Cerebellar cortex (tissue), 1 donor: ENCODE results near the gene CD27.
"Not testable (repeated sequence)": the region's sequence is repeated elsewhere in the genome, so short reads cannot be mapped to it uniquely, and the experiment has no call there.

Experiments used
- DNase-seq: peaks from one replicate; pipeline ENCODE4 v3.0.0-alpha.2; 2015; ENCODE audit warnings: low spot score

Gene CD27

DNA sequence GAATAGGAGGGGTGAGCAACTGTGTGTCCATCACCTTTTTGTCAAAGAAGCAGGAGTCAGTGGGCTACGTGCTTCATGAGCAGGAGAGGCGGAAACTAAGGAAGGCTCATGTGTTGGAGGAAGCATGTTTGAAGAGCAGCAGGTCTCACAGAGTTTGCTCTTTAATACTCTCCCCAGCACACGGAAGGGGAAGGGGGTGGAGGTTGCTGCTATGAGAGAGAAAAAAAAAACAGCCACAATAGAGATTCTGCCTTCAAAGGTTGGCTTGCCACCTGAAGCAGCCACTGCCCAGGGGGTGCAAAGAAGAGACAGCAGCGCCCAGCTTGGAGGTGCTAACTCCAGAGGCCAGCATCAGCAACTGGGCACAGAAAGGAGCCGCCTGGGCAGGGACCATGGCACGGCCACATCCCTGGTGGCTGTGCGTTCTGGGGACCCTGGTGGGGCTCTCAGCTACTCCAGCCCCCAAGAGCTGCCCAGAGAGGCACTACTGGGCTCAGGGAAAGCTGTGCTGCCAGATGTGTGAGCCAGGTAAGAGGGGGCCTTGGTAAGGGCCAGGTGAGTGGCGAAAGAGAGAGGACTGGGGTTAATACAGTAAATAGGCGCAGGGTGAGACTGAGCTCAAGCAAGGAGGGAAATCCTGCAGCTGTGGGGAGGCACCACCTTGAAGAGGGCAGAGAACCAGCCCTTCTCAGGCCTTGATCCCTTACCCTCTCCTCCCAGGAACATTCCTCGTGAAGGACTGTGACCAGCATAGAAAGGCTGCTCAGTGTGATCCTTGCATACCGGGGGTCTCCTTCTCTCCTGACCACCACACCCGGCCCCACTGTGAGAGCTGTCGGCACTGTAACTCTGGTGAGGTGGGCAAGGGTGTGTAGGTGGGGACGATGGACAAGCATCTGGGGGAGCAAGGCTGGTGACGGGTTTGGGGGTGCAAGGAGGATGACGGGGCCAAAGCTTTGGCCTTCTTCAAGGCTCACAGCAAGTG lies at the start of gene CD27:
TSS of gene CD27 (plus strand) at position 252 of the 985 bp plus-strand sequence. CDS start at position 393, 141 bp downstream.
- no peak for DNase-seq

DNA sequence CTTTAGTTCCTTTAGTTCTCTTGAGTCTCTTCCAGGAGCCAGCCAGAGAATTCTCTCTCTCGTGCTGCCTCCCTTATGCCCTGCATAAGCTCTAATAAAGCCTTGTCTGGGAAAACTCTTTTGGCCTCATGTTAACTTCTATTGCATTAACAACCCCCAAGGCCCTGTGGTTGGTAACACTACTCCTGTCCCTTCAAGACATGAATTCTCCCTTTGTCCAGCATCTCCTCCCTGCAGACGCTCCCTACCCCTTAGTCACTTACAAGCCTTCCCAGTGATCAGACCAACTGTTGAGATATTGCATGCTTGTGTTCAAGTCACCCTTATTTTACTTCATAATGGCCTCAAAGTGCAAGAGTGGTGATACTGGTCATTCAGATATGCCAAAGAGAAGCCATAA lies 48.7 kb upstream of the CD27 start:
- no peak for DNase-seq

- DNase-seq = no peak
These were observed 44.7 kb upstream of the CD27 start for GRCh38 chr12:6399884-6400644.

- DNase-seq = no peak
These were observed 40.4 kb upstream of the CD27 start for GRCh38 chr12:6404390-6404789.

DNA sequence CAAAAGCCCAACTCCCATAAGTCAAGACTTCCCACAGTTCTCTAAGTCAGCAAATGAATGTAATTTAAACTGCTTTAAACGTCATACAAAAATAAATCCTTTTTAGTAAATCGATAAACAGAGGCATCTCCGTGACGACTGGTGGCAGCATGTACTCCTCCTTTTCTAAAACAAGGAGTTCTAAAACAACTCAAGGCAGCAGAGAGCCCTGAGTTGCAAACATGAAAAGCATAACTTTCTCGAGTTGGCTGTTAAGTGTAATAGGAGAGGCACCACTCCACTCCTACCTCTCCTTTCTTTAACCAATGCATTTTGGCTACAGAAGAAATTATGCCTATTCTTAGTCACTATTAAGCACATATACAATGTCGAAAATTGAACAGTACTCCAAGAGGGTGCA lies 38.8 kb upstream of the CD27 start:
- DNase-seq = no peak

DNA sequence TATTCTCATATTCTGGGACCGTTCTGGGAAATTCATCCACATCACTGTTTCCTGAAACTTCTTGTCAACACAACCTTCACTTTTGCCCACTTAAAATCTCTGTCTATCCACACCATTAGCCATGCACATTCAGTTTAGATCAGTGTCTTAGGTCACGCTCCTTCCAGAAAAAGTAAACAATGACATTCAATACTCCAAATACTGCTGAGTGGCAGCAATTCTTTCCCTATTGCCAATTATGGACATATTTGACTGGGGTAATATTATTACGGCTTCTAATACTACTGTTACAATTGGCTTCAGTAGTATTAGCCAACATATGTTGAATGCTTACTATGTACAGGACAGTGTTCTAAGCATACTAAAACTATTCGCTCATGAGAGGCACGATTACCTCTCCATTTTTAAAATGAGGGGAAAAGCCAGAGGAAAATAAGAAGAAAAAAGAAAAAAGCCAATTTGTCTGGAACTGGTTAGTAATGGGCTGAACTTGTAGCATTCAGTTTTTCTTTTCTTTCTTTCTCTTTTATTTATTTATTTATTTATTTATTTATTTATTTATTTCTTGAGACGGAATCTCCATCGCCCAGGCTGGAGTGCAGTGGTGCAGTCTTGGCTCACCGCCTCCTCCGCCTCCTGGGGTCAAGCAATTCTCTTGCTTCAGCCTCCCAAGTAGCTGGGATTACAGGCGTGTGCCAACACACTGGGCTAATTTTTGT lies 37.4 kb upstream of the CD27 start:
- DNase-seq = no peak

GRCh38 chr12:6416596-6416995 lies 28.2 kb upstream of the CD27 start:
- no peak for DNase-seq

- DNase-seq = no peak
These were observed 26.0 kb upstream of the CD27 start for GRCh38 chr12:6418796-6419195.

DNA sequence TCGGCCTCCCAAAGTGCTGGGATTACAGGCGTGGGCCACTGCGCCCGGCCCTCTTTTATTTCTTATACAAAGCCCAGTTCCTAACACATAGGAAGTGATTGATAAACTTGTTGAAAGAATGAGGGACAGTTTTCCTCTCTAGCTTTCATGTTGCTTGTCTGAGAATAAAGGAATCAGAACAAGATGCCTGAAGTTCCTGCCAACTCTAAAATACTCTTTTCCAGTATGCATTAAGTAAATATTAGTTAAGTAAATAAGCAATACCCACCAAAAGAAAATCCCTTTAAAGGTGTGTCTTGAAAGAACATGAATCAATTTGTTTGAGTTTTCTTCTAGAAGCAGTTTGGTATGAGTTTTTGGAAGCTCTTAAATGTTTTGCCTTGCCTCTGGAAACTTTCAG lies 24.4 kb upstream of the CD27 start:
- DNase-seq = no peak

- DNase-seq = peak; percentile 90
These were observed 21.3 kb upstream of the CD27 start for GRCh38 chr12:6423267-6424007.

DNA sequence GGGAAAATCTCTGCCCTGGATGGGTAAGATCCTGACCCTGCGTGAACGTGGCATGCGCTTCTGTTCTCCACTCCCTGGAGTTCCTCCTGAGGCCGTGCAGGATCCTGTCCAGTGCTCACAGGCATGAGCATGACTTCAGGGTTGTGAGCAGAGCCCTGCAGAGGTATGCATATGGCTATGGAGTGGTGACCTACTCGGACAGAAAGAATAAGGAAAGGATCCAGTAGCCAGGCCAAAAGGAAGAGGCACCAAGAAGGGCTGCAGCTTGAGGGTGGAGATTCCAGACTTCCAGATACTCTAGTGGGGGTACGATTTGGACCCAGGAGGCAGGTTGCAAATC lies 20.8 kb upstream of the CD27 start:
- no peak for DNase-seq

DNA sequence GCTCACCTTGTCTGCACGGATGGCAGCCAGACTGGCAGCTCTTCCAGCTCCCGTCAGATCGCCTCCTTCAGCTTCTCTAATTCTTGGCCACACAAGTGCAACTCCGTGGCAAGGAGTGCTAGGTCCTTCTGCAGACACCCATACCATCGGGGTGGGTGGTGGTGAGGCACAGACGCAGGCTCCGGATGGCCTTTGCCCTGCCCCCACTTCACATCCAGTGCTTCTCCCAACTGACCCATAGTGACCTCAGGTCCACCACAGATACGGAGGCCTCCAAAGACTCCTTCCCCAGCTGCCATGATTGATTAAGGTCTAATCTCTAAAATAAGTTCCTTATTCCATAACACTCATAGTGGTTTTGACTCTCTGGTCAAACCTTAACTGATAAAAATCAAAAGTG lies 19.9 kb upstream of the CD27 start:
- no peak for DNase-seq

DNA sequence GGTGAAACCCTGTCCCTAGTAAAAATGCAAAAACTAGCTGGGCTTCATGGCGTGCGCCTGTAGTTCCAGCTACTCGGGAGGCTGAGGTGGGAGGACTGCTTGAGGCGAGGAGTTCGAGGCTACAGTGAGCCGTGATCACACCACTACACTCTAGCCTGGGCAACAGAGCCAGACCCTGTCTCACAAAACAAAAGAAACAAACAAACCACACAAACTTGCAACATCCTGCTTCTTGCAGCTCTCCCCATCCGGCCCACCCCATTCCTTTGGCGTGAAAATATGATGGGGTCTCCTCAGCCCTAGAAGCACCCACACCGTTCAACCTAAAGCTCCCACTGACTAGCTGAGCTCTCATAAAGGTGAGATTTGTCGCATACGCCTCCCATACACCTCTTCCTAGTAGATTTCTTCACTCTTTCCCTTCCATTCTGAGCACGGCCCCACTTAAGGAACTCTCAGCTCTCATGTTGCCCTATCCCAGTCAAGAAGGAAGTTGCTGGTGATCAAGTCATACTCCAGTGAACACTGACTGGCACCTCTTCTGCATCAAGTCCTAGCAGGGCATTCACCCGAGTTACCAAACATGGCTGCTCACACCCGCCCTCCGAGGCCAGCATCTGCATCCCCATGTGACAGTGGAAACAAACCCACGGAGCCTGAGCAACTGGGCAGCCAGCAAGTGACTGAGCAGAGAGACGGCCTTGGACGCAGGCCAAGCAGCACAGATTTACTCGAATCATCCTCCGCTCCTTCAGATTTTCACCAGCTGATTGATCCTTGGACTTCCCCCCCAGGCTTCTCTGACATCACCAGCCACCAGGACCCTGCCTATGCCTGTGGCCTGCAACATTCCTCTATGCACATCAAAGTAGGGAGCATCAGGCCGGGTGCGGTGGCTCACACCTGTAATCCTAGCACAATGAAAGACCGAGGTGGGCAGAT lies 18.9 kb upstream of the CD27 start:
- DNase-seq = no peak

- DNase-seq = no peak
These were observed 17.7 kb upstream of the CD27 start for GRCh38 chr12:6426882-6427671.

DNA sequence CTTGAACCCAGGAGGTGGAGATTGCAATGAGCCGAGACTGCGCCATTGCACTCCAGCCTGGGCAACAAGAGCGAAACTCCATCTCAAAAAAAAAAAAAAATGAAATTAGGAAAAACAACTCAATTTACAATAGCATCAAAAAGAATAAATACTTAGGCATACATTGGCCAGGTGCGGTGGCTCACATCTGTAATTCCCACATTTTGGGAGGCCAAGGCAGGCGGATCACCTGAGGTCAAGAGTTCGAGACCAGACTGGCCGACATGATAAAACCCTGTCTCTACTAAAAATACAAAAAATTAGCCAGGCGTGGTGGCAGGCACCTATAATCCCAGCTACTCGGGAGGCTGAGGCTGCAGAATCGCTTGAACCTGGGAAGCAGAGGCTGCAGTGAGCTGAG lies 17.0 kb upstream of the CD27 start:
- DNase-seq = not testable (repeated sequence)

DNA sequence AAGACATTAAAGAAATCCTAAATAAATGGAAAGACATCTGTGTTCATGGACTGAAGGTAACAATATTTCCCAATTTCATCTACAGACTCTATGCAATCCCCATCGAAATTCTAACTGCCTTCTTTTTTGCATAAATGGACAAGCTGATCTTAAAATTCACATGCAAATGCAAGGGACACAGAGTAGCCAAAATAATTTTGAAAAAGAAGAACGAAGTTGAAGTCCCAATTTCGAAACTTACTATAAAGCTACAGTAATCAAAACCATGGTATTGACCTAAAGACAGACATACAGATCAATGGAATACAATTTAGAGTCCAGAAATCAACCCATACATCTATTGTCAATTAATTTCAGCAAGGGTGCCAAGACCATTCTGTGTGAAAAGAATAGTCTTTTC lies 16.4 kb upstream of the CD27 start:
- DNase-seq = no peak

- DNase-seq = no peak
These were observed 14.4 kb upstream of the CD27 start for GRCh38 chr12:6430124-6430989.

DNA sequence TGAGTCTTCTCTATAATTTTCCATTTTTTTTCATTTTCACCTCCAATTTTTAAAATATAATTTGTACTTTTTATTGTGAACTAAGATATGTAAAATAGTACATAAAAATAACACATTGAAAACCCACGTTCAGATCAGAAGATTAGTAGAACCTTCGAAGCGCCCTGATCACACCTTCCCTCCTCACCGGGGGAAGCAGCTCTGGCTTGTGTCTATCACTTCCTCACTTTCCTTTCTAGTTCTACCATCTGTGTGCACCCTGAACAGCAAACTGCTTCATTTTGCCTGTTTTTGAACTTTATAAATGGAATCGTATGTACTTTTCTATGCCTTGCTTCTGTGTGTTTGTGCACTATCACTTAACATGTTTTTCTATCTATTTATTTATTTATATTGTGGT lies 11.8 kb upstream of the CD27 start:
- DNase-seq = no peak
